DMS79 (cell line): Measurements from ENCODE around the gene CPSF4.
"Not testable (repeated sequence)": the region's sequence is repeated elsewhere in the genome, so short reads cannot be mapped to it uniquely, and the experiment has no call there.

ENCODE experiments used
- DNase-seq: peaks from one replicate; lab custom pipeline; 2025; lab: John Stamatoyannopoulos, UW

Gene CPSF4

GRCh38 chr7:99490878-99491277 lies 52.1 kb downstream of the CPSF4 start:
- DNase-seq: no peak

GRCh38 chr7:99493823-99494222 lies 55.1 kb downstream of the CPSF4 start:
- DNase-seq: no peak

- no peak for DNase-seq
Observed at GRCh38 chr7:99497766-99498545, 59.2 kb downstream of the CPSF4 start.

- DNase-seq: no peak
Observed at GRCh38 chr7:99498546-99498944, 59.8 kb downstream of the CPSF4 start.

GRCh38 chr7:99499371-99499720 lies 60.6 kb downstream of the CPSF4 start:
- DNase-seq: no peak

- DNase-seq: peak; percentile 76
Observed at GRCh38 chr7:99499721-99500636, 61.2 kb downstream of the CPSF4 start, which contains the start of gene ZNF394. TSS of gene ZNF394 (minus strand) at chr7:99500281. CDS start at chr7:99500093, 188 bp downstream.

GRCh38 chr7:99500637-99501009 lies 61.9 kb downstream of the CPSF4 start:
- no peak for DNase-seq

- not testable (repeated sequence) for DNase-seq
Observed at GRCh38 chr7:99501236-99501635, 62.5 kb downstream of the CPSF4 start.

GRCh38 chr7:99504281-99504602 lies 65.5 kb downstream of the CPSF4 start:
- no peak for DNase-seq

GRCh38 chr7:99504603-99505323 lies 66.0 kb downstream of the CPSF4 start, which contains the start of gene ZKSCAN5:
TSS of gene ZKSCAN5 (plus strand) at chr7:99504662. CDS start at chr7:99506045, 1,383 bp downstream.
- peak; percentile 95 for DNase-seq

- DNase-seq: no peak
Observed at GRCh38 chr7:99505324-99505662, 66.5 kb downstream of the CPSF4 start.
